Activated T-cell treated with anti-CD3 and anti-CD28 coated beads, Interleukin-2, amount 50 U/mL, for 72 hours (primary cell): ENCODE data around the gene CCNH. TPM values are rescaled to one million over a fixed set of nuclear protein-coding genes. Genes with fewer than 3 reads are reported as not detected.

Source experiments
- ATAC-seq, 2 donors: fragments of 150-1000 bp; cut with Tn5 transposase; replicated peaks in 1 of 2; 2 replicates each; pipeline ENCODE4 v1.10.0; 2021; ENCODE audit warnings: moderate library complexity in 2 of 2, mild to moderate bottlenecking in 1 of 2
- DNase-seq, 2 donors: peaks; one replicate each; pipeline ENCODE4 v3.0.0; 2021 to 2022; ENCODE audit warnings: mixed read lengths in 1 of 2
- H3K27ac Mint-ChIP-seq: one replicate; pipeline ENCODE4 v1.8.0; 2022; ENCODE audit warnings: mild to moderate bottlenecking, moderate library complexity, mixed read lengths
- H3K27me3 Mint-ChIP-seq: one replicate; pipeline ENCODE4 v1.8.0; 2022; ENCODE audit warnings: low read depth, mixed read lengths
- H3K36me3 Mint-ChIP-seq, 2 donors: one replicate each; pipeline ENCODE4 v1.8.0; 2022; ENCODE audit warnings: mixed read lengths in 2 of 2, mild to moderate bottlenecking in 1 of 2; ENCODE audit not compliant: insufficient read depth in 2 of 2
- H3K4me1 Mint-ChIP-seq: one replicate; pipeline ENCODE4 v1.8.0; 2022; ENCODE audit warnings: low read depth, mixed read lengths
- H3K4me3 Mint-ChIP-seq, 2 donors: one replicate each; pipeline ENCODE4 v1.8.0; 2022; ENCODE audit warnings: mild to moderate bottlenecking in 2 of 2, mixed read lengths in 2 of 2, moderate library complexity in 2 of 2
- H3K9me3 Mint-ChIP-seq, 2 donors: one replicate each; pipeline ENCODE4 v1.8.0; 2022; ENCODE audit warnings: mixed read lengths in 2 of 2
- total RNA-seq, 2 donors: library from RNA; stranded (reverse); gene quantifications; one replicate each; pipeline ENCODE4 v1.2.3, GENCODE V29; 2022

CCNH gene
- total RNA-seq, 2 donors from 2014 or later, result 58.0 to 64.6 TPM

- DNase-seq, result no peak
- Mint-ChIP-seq H3K4me1 (no peaks in the 10 kb centered on the region), H3K27me3 (peaks cover 12% of the 10 kb centered on the region), H3K36me3 (no peaks in the 10 kb centered on the region), H3K9me3 (no peaks in the 10 kb centered on the region), H3K27ac (no peak overlapping the region), H3K4me3 (no peak overlapping the region)
- ATAC-seq, result no peak
Observed at GRCh38 chr5:87421307-87421706, 8.6 kb upstream of the CCNH start.

- Mint-ChIP-seq H3K27me3 (peaks cover 12% of the 10 kb centered on the region), H3K4me3 (no peak overlapping the region), H3K36me3 (no peaks in the 10 kb centered on the region), H3K9me3 (no peaks in the 10 kb centered on the region), H3K27ac (no peak overlapping the region), H3K4me1 (no peaks in the 10 kb centered on the region)
- ATAC-seq (no peak), DNase-seq (no peak)
Observed at GRCh38 chr5:87418506-87418905, 5.8 kb upstream of the CCNH start.

DNA sequence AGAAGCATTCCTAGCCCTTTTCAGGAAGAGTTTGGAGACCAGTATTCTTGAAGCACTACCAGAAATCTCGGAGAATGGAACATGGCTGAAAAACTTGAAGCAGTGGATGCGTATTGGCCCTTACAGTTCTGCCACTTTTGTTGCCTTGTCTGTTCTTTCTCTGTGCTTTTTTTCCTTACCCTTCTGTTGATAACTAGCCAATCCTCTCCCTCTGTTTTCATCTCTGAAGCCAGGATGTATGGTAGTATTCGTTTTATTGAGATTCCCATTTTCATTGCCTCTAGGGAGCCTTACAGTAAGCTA is 564 bp upstream of the CCNH start:
- peaks cover 35% of the 10 kb centered on the region for H3K4me1 Mint-ChIP-seq

DNA sequence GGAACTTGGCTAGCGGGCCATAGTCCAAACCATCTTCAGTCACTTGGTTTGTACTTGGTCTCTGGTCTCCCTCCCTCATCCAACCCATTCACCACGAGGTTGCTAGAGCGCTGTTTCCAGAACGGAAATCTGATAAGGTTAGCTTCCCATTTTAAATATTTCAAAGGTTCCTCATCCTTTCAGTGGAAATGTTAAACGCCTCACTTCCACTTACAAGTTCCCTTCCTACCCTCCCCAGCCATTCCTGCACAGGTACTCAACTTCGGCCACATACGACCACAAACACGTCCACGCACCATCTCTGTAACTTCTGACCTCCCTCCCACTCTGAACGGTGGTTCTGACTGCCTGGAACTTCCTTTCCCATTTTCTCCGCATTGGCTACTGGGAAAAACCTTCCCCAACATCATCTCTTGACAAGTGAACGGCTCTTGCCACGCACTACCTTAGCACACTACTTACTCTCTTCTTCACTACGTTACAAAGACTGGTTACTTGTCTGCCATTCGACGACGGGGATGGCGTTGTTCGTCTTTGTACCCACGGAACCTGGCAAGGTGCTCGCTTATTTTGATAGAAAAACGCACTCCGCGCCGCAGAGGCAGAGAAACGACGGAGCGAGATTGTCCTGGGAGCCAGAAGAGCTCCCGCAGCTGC is 629 bp downstream of the CCNH start:
- no peaks in the 10 kb centered on the region for H3K27me3 Mint-ChIP-seq
- DNase-seq, result peak; percentile 12 to 35
- peak overlapping the region; percentile 83 for H3K27ac Mint-ChIP-seq
- H3K9me3 Mint-ChIP-seq, result no peaks in the 10 kb centered on the region
- peak; percentile 33 to 39 for ATAC-seq
- H3K36me3 Mint-ChIP-seq, result peaks cover 8 to 31% of the 10 kb centered on the region in 2 donors
- H3K4me1 Mint-ChIP-seq, result peaks cover 41% of the 10 kb centered on the region
- H3K4me3 Mint-ChIP-seq, result peak overlapping the region; percentile 92 to 97

More for the DNA sequence above, 564 bp upstream of the CCNH start:
- H3K27ac Mint-ChIP-seq, result peak overlapping the region; percentile 83
- no peaks in the 10 kb centered on the region for H3K27me3 Mint-ChIP-seq
- peak overlapping the region; percentile 92 to 97 for H3K4me3 Mint-ChIP-seq
- H3K9me3 Mint-ChIP-seq, result no peaks in the 10 kb centered on the region
- DNase-seq (no peak), ATAC-seq (peak in 1 of 2 donors; percentile 1)
- peaks cover 4 to 21% of the 10 kb centered on the region in 2 donors for H3K36me3 Mint-ChIP-seq

GRCh38 chr5:87411586-87411972 is 1.2 kb downstream of the CCNH start:
- ATAC-seq (no peak), DNase-seq (no peak)
- Mint-ChIP-seq H3K9me3 (no peaks in the 10 kb centered on the region), H3K4me3 (peak overlapping the region; percentile 92 to 97), H3K27ac (peak overlapping the region; percentile 83), H3K4me1 (peaks cover 46% of the 10 kb centered on the region), H3K27me3 (no peaks in the 10 kb centered on the region), H3K36me3 (peaks cover 13 to 36% of the 10 kb centered on the region in 2 donors)

GRCh38 chr5:87410931-87411330 is 1.8 kb downstream of the CCNH start:
- DNase-seq, result no peak
- Mint-ChIP-seq H3K9me3 (no peaks in the 10 kb centered on the region), H3K27me3 (no peaks in the 10 kb centered on the region), H3K4me3 (peak overlapping the region; percentile 83 to 87), H3K4me1 (peaks cover 53% of the 10 kb centered on the region), H3K36me3 (peaks cover 13 to 41% of the 10 kb centered on the region in 2 donors), H3K27ac (peak overlapping the region; percentile 87)
- no peak for ATAC-seq

DNA sequence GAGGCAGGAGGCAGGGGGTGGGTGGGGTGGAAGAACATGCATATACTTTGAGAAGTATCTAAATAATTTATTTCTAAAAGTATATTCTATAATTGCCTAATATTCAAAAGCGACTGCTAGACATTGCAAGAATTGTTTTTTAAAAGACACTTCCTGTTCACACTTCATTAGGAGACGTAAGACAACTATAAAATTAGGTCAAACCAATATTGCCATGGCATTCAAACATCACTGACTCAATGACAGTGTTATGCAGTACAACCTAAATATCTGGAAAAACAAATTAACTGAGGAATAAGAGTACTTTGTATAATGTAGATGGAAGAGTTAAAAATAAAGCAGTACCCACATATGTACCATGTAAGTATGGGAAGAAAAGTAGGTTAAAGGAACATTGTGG is 4.5 kb downstream of the CCNH start:
- ATAC-seq (no peak), DNase-seq (no peak)
- no peaks in the 10 kb centered on the region for H3K9me3 Mint-ChIP-seq
- peak overlapping the region; percentile 89 for H3K27ac Mint-ChIP-seq
- peak overlapping the region in 1 of 2 donors; percentile 53 for H3K4me3 Mint-ChIP-seq
- H3K27me3 Mint-ChIP-seq, result no peaks in the 10 kb centered on the region
- peaks cover 60% of the 10 kb centered on the region for H3K4me1 Mint-ChIP-seq
- H3K36me3 Mint-ChIP-seq, result peaks cover 15 to 47% of the 10 kb centered on the region in 2 donors

GRCh38 chr5:87405472-87406155 is 7.1 kb downstream of the CCNH start:
- H3K4me3 Mint-ChIP-seq, result peak overlapping the region; percentile 4 to 34
- ATAC-seq (peak in 1 of 2 donors; percentile 32), DNase-seq (no peak)
- no peaks in the 10 kb centered on the region for H3K9me3 Mint-ChIP-seq
- H3K27ac Mint-ChIP-seq, result peak overlapping the region; percentile 66
- no peaks in the 10 kb centered on the region for H3K27me3 Mint-ChIP-seq
- peaks cover 47% of the 10 kb centered on the region for H3K4me1 Mint-ChIP-seq
- peaks cover 15 to 52% of the 10 kb centered on the region in 2 donors for H3K36me3 Mint-ChIP-seq

GRCh38 chr5:87404359-87404758 is 8.4 kb downstream of the CCNH start:
- H3K27ac Mint-ChIP-seq, result peak overlapping the region; percentile 17

GRCh38 chr5:87403899-87404298 is 8.8 kb downstream of the CCNH start:
- peaks cover 33% of the 10 kb centered on the region for H3K4me1 Mint-ChIP-seq
- no peak overlapping the region for H3K4me3 Mint-ChIP-seq
- H3K27me3 Mint-ChIP-seq, result no peaks in the 10 kb centered on the region
- H3K27ac Mint-ChIP-seq, result peak overlapping the region; percentile 17
- DNase-seq (no peak), ATAC-seq (no peak)
- H3K9me3 Mint-ChIP-seq, result no peaks in the 10 kb centered on the region
- peaks cover 15 to 45% of the 10 kb centered on the region in 2 donors for H3K36me3 Mint-ChIP-seq

More at GRCh38 chr5:87404359-87404758, 8.4 kb downstream of the CCNH start:
- no peak for ATAC-seq
- no peak for DNase-seq
- Mint-ChIP-seq H3K9me3 (no peaks in the 10 kb centered on the region), H3K27me3 (no peaks in the 10 kb centered on the region), H3K4me1 (peaks cover 38% of the 10 kb centered on the region), H3K4me3 (no peak overlapping the region), H3K36me3 (peaks cover 15 to 50% of the 10 kb centered on the region in 2 donors)

- DNase-seq (no peak), ATAC-seq (peak; percentile 40 to 43)
- H3K36me3 Mint-ChIP-seq, result peaks cover 15 to 41% of the 10 kb centered on the region in 2 donors
- no peak overlapping the region for H3K27ac Mint-ChIP-seq
- peaks cover 28% of the 10 kb centered on the region for H3K4me1 Mint-ChIP-seq
- H3K9me3 Mint-ChIP-seq, result no peaks in the 10 kb centered on the region
- H3K4me3 Mint-ChIP-seq, result no peak overlapping the region
- H3K27me3 Mint-ChIP-seq, result no peaks in the 10 kb centered on the region
Observed at GRCh38 chr5:87403409-87403808, 9.3 kb downstream of the CCNH start.

- Mint-ChIP-seq H3K36me3 (peaks cover 5 to 27% of the 10 kb centered on the region in 2 donors), H3K9me3 (no peaks in the 10 kb centered on the region), H3K27me3 (no peaks in the 10 kb centered on the region), H3K4me3 (no peak overlapping the region), H3K4me1 (peaks cover 18% of the 10 kb centered on the region), H3K27ac (peak overlapping the region; percentile 90)
- DNase-seq (no peak), ATAC-seq (no peak)
Observed at GRCh38 chr5:87401626-87402025, 11.1 kb downstream of the CCNH start.

GRCh38 chr5:87400305-87400899 is 12.3 kb downstream of the CCNH start:
- H3K36me3 Mint-ChIP-seq, result peaks cover 5 to 22% of the 10 kb centered on the region in 2 donors
- H3K9me3 Mint-ChIP-seq, result no peaks in the 10 kb centered on the region
- peak overlapping the region; percentile 57 for H3K27ac Mint-ChIP-seq
- DNase-seq (no peak), ATAC-seq (peak; percentile 47 to 64)
- no peak overlapping the region for H3K4me3 Mint-ChIP-seq
- H3K27me3 Mint-ChIP-seq, result no peaks in the 10 kb centered on the region
- H3K4me1 Mint-ChIP-seq, result peaks cover 11% of the 10 kb centered on the region
